GM12874 (cell line): ENCODE measurements around the gene DCHS2.

Experiments
- TF ChIP-seq, protein P1 (sequence below): IDR thresholded peaks from 2 replicates; pipeline ENCODE4 v1.5.1; 2011; ENCODE audit warnings: low read depth, mild to moderate bottlenecking, control low read depth, low read length, moderate library complexity; ENCODE audit not compliant: insufficient read depth

DCHS2 gene

GRCh38 chr4:154230723-154231122 lies 260.9 kb downstream of the DCHS2 start:
- TF ChIP-seq, protein P1, sequence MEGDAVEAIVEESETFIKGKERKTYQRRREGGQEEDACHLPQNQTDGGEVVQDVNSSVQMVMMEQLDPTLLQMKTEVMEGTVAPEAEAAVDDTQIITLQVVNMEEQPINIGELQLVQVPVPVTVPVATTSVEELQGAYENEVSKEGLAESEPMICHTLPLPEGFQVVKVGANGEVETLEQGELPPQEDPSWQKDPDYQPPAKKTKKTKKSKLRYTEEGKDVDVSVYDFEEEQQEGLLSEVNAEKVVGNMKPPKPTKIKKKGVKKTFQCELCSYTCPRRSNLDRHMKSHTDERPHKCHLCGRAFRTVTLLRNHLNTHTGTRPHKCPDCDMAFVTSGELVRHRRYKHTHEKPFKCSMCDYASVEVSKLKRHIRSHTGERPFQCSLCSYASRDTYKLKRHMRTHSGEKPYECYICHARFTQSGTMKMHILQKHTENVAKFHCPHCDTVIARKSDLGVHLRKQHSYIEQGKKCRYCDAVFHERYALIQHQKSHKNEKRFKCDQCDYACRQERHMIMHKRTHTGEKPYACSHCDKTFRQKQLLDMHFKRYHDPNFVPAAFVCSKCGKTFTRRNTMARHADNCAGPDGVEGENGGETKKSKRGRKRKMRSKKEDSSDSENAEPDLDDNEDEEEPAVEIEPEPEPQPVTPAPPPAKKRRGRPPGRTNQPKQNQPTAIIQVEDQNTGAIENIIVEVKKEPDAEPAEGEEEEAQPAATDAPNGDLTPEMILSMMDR, result no peak

DNA sequence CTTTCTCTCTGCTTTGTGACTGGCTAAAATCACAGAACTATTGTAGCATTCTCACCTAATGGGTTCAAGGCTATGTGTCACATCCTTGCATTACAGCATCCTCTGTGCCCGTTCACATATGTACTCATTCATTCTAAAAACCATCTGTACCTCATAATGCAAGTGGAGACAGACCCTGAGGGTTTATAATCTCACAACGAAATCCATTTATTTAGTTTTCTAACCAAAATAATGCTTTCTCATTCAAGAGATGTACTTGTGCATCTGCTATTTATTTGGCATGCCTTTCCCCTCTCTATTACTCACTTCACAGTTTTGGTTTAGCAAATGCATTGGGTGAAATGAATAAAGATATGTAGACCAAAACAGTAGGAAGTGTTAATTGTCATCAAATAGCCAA lies 261.5 kb downstream of the DCHS2 start:
- TF ChIP-seq, protein P1, result no peak

GRCh38 chr4:154222875-154223274 lies 268.7 kb downstream of the DCHS2 start:
- TF ChIP-seq, protein P1, result no peak

GRCh38 chr4:154218051-154218450 lies 273.5 kb downstream of the DCHS2 start:
- TF ChIP-seq, protein P1, result no peak

DNA sequence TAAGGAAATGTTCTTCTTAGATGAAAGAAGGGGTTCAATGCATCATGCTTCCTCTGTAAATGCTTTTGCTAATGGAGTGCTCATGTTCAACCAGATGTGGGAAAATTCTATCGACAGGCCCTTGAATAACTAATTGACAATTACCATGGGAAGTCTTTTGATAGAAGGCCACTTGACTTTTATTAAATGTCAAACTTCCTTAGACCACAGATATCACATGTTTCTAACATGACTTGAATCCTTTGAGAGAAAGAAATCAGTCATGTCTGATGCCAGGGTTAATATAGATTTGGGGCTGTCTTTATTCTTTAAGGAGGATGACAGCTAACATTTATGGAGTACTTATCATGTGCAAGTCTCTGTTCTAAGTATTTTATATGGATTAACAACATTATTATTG lies 280.1 kb downstream of the DCHS2 start:
- TF ChIP-seq, protein P1, result no peak

DNA sequence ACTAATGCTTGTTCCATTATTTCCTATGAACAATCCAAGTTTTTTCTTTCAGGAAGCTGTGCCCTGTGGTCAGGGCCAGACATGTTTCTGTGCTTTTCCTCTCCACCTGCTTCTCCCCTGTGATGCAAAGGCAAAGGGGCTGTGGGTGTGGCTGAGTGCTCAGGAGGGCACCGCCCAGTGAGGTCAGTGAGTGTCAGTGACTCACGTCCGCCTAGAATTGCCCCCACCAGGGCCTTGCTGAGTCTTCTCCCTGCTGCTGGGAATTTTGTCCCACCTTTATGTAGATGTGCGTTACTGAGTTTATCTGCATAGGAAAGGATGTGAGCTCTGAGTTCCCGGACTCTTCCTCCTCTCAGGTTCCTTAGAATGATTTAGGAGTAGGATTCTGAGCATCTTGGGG lies 283.2 kb downstream of the DCHS2 start:
- TF ChIP-seq, protein P1, result no peak

- TF ChIP-seq, protein P1, result no peak
Observed at GRCh38 chr4:154205471-154205870, 286.1 kb downstream of the DCHS2 start.

DNA sequence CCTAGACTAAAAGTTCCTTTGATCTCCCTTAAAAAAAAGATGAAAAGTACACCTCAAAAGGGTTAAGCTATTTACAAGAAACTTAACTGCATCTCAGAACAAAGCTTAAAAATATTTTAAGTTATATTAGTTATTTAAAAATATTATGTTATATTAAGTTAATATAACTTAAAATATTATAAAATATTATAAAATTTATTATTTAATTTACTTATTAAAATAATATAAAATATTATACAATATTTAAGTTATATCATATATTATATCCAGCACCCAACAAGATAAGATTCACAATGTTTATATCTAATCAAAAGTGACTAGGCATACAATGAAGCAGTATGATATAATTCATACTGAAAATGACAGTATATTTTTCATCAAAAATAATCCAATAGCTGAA lies 296.9 kb downstream of the DCHS2 start:
- TF ChIP-seq, protein P1, result no peak
